ENCODE results near the gene PRRX2.

Gene PRRX2

GRCh38 chr9:129709438-129710168 is 44.2 kb downstream of the PRRX2 start:
- no peaks in the 10 kb centered on the region for H3K9me3 Mint-ChIP-seq
- H3K4me3 Mint-ChIP-seq: no peak overlapping the region
- H3K27me3 Mint-ChIP-seq (ENCODE audit: low read depth): no peaks in the 10 kb centered on the region
- H3K27ac Mint-ChIP-seq: peak overlapping the region; percentile 66
- peaks cover 20% of the 10 kb centered on the region for H3K4me1 Mint-ChIP-seq (ENCODE audit: low read depth)
- H3K36me3 Mint-ChIP-seq (ENCODE audit: low read depth): no peaks in the 10 kb centered on the region

- Mint-ChIP-seq H3K9me3 (no peaks in the 10 kb centered on the region), H3K27ac (peak overlapping the region; percentile 66), H3K4me3 (no peak overlapping the region), H3K27me3 (ENCODE audit: low read depth) (peaks cover 5% of the 10 kb centered on the region), H3K4me1 (ENCODE audit: low read depth) (peaks cover 20% of the 10 kb centered on the region), H3K36me3 (ENCODE audit: low read depth) (no peaks in the 10 kb centered on the region)
Observed at GRCh38 chr9:129710169-129710453, 44.7 kb downstream of the PRRX2 start.

GRCh38 chr9:129712634-129713401 is 47.4 kb downstream of the PRRX2 start:
- Mint-ChIP-seq H3K9me3 (no peaks in the 10 kb centered on the region), H3K27ac (no peak overlapping the region), H3K36me3 (ENCODE audit: low read depth) (no peaks in the 10 kb centered on the region), H3K4me1 (ENCODE audit: low read depth) (peaks cover 20% of the 10 kb centered on the region), H3K4me3 (no peak overlapping the region), H3K27me3 (ENCODE audit: low read depth) (peaks cover 9% of the 10 kb centered on the region)

GRCh38 chr9:129713402-129713679 is 47.9 kb downstream of the PRRX2 start:
- Mint-ChIP-seq H3K9me3 (no peaks in the 10 kb centered on the region), H3K4me3 (no peak overlapping the region), H3K27me3 (ENCODE audit: low read depth) (peaks cover 9% of the 10 kb centered on the region), H3K27ac (no peak overlapping the region), H3K4me1 (ENCODE audit: low read depth) (peaks cover 20% of the 10 kb centered on the region), H3K36me3 (ENCODE audit: low read depth) (no peaks in the 10 kb centered on the region)

GRCh38 chr9:129714511-129715061 is 49.1 kb downstream of the PRRX2 start:
- no peak overlapping the region for H3K27ac Mint-ChIP-seq
- peaks cover 20% of the 10 kb centered on the region for H3K4me1 Mint-ChIP-seq (ENCODE audit: low read depth)
- H3K36me3 Mint-ChIP-seq (ENCODE audit: low read depth): no peaks in the 10 kb centered on the region
- no peaks in the 10 kb centered on the region for H3K9me3 Mint-ChIP-seq
- H3K27me3 Mint-ChIP-seq (ENCODE audit: low read depth): peaks cover 9% of the 10 kb centered on the region
- H3K4me3 Mint-ChIP-seq: no peak overlapping the region

GRCh38 chr9:129716091-129716490 is 50.6 kb downstream of the PRRX2 start:
- H3K27ac Mint-ChIP-seq: no peak overlapping the region
- H3K36me3 Mint-ChIP-seq (ENCODE audit: low read depth): no peaks in the 10 kb centered on the region
- peaks cover 9% of the 10 kb centered on the region for H3K27me3 Mint-ChIP-seq (ENCODE audit: low read depth)
- no peak overlapping the region for H3K4me3 Mint-ChIP-seq
- H3K4me1 Mint-ChIP-seq (ENCODE audit: low read depth): peaks cover 14% of the 10 kb centered on the region
- no peaks in the 10 kb centered on the region for H3K9me3 Mint-ChIP-seq

- Mint-ChIP-seq H3K36me3 (ENCODE audit: low read depth) (no peaks in the 10 kb centered on the region), H3K27ac (no peak overlapping the region), H3K27me3 (ENCODE audit: low read depth) (peaks cover 9% of the 10 kb centered on the region), H3K9me3 (no peaks in the 10 kb centered on the region), H3K4me1 (ENCODE audit: low read depth) (no peaks in the 10 kb centered on the region), H3K4me3 (no peak overlapping the region)
Observed at GRCh38 chr9:129717991-129718390, 52.5 kb downstream of the PRRX2 start.

GRCh38 chr9:129718647-129719046 is 53.2 kb downstream of the PRRX2 start:
- Mint-ChIP-seq H3K4me3 (no peak overlapping the region), H3K27me3 (ENCODE audit: low read depth) (peaks cover 9% of the 10 kb centered on the region), H3K36me3 (ENCODE audit: low read depth) (no peaks in the 10 kb centered on the region)

GRCh38 chr9:129719135-129719534 is 53.7 kb downstream of the PRRX2 start:
- no peaks in the 10 kb centered on the region for H3K9me3 Mint-ChIP-seq
- H3K4me3 Mint-ChIP-seq: no peak overlapping the region
- H3K27me3 Mint-ChIP-seq (ENCODE audit: low read depth): peaks cover 9% of the 10 kb centered on the region
- H3K27ac Mint-ChIP-seq: no peak overlapping the region
- H3K36me3 Mint-ChIP-seq (ENCODE audit: low read depth): no peaks in the 10 kb centered on the region
- no peaks in the 10 kb centered on the region for H3K4me1 Mint-ChIP-seq (ENCODE audit: low read depth)

More at GRCh38 chr9:129718647-129719046, 53.2 kb downstream of the PRRX2 start:
- Mint-ChIP-seq H3K27ac (no peak overlapping the region), H3K4me1 (ENCODE audit: low read depth) (no peaks in the 10 kb centered on the region), H3K9me3 (no peaks in the 10 kb centered on the region)

GRCh38 chr9:129720181-129720864 is 54.9 kb downstream of the PRRX2 start:
- Mint-ChIP-seq H3K9me3 (no peaks in the 10 kb centered on the region), H3K27me3 (ENCODE audit: low read depth) (peaks cover 3% of the 10 kb centered on the region), H3K4me3 (no peak overlapping the region), H3K27ac (no peak overlapping the region), H3K36me3 (ENCODE audit: low read depth) (no peaks in the 10 kb centered on the region), H3K4me1 (ENCODE audit: low read depth) (no peaks in the 10 kb centered on the region)

GRCh38 chr9:129720865-129721545 is 55.6 kb downstream of the PRRX2 start:
- H3K36me3 Mint-ChIP-seq (ENCODE audit: low read depth): no peaks in the 10 kb centered on the region
- peaks cover 3% of the 10 kb centered on the region for H3K27me3 Mint-ChIP-seq (ENCODE audit: low read depth)
- peaks cover 3% of the 10 kb centered on the region for H3K4me1 Mint-ChIP-seq (ENCODE audit: low read depth)
- no peak overlapping the region for H3K27ac Mint-ChIP-seq
- no peak overlapping the region for H3K4me3 Mint-ChIP-seq
- H3K9me3 Mint-ChIP-seq: no peaks in the 10 kb centered on the region

- peaks cover 5% of the 10 kb centered on the region for H3K4me1 Mint-ChIP-seq (ENCODE audit: low read depth)
- H3K9me3 Mint-ChIP-seq: no peaks in the 10 kb centered on the region
- H3K27me3 Mint-ChIP-seq (ENCODE audit: low read depth): no peaks in the 10 kb centered on the region
- no peak overlapping the region for H3K4me3 Mint-ChIP-seq
- no peak overlapping the region for H3K27ac Mint-ChIP-seq
- no peaks in the 10 kb centered on the region for H3K36me3 Mint-ChIP-seq (ENCODE audit: low read depth)
Observed at GRCh38 chr9:129722913-129723312, 57.5 kb downstream of the PRRX2 start.

- Mint-ChIP-seq H3K36me3 (ENCODE audit: low read depth) (no peaks in the 10 kb centered on the region), H3K4me1 (ENCODE audit: low read depth) (peaks cover 5% of the 10 kb centered on the region), H3K9me3 (no peaks in the 10 kb centered on the region), H3K27ac (no peak overlapping the region), H3K27me3 (ENCODE audit: low read depth) (peaks cover 2% of the 10 kb centered on the region), H3K4me3 (no peak overlapping the region)
Observed at GRCh38 chr9:129724456-129725190, 59.2 kb downstream of the PRRX2 start.

GRCh38 chr9:129725795-129726251 is 60.4 kb downstream of the PRRX2 start:
- no peak overlapping the region for H3K4me3 Mint-ChIP-seq
- H3K4me1 Mint-ChIP-seq (ENCODE audit: low read depth): peaks cover 5% of the 10 kb centered on the region
- H3K27me3 Mint-ChIP-seq (ENCODE audit: low read depth): peaks cover 4% of the 10 kb centered on the region
- H3K36me3 Mint-ChIP-seq (ENCODE audit: low read depth): no peaks in the 10 kb centered on the region
- H3K27ac Mint-ChIP-seq: no peak overlapping the region
- no peaks in the 10 kb centered on the region for H3K9me3 Mint-ChIP-seq
